Peyer's patch (tissue), 4 donors: ENCODE data around the gene ACLY.

ENCODE experiments used
- POLR2A ChIP-seq, 2 donors: fragments of 450-650 bp; IDR thresholded peaks; one replicate each; pipeline ENCODE4 v1.5.1; 2017; ENCODE audit warnings: antibody characterized with exemption in 2 of 2, mild to moderate bottlenecking in 2 of 2, moderate library complexity in 2 of 2
- TF ChIP-seq, protein P1 (sequence below), 6 experiments: fragments of 450-650 bp in 4 of 6; fragments of 200-600 bp in 2 of 6; sonication (generic) in 1 of 6; IDR thresholded peaks; one replicate each; pipeline ENCODE4 v1.5.1; 2017 to 2019; ENCODE audit warnings: antibody characterized with exemption in 6 of 6, mild to moderate bottlenecking in 3 of 6, moderate library complexity in 1 of 6

GRCh38 chr17:41957869-41958439 lies 39.2 kb upstream of the ACLY start:
- TF ChIP-seq, protein P1, sequence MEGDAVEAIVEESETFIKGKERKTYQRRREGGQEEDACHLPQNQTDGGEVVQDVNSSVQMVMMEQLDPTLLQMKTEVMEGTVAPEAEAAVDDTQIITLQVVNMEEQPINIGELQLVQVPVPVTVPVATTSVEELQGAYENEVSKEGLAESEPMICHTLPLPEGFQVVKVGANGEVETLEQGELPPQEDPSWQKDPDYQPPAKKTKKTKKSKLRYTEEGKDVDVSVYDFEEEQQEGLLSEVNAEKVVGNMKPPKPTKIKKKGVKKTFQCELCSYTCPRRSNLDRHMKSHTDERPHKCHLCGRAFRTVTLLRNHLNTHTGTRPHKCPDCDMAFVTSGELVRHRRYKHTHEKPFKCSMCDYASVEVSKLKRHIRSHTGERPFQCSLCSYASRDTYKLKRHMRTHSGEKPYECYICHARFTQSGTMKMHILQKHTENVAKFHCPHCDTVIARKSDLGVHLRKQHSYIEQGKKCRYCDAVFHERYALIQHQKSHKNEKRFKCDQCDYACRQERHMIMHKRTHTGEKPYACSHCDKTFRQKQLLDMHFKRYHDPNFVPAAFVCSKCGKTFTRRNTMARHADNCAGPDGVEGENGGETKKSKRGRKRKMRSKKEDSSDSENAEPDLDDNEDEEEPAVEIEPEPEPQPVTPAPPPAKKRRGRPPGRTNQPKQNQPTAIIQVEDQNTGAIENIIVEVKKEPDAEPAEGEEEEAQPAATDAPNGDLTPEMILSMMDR (IDR thresholded peaks at IDR 0.05), result no peak
- TF ChIP-seq POLR2A (IDR thresholded peaks at IDR 0.05), result no peak
